ENCODE results near the gene RAB3C. TPM values are rescaled to one million over a fixed set of nuclear protein-coding genes. Genes with fewer than 3 reads are reported as not detected.

The RAB3C gene
- total RNA-seq, 1 donor from 2014 or later: 2.5 TPM

- Histone ChIP-seq H3K4me3 (no peak overlapping the region), H3K27me3 (no peaks in the 10 kb centered on the region), H3K4me1 (no peaks in the 10 kb centered on the region), H3K36me3 (no peaks in the 10 kb centered on the region), H3K27ac (no peak overlapping the region), H3K9me3 (no peaks in the 10 kb centered on the region)
- no peak for DNase-seq (ENCODE audit: extremely low spot score in 2 of 2)
- intact Hi-C loops (cut with DNase I): no loop called here
- TF ChIP-seq CTCF (IDR thresholded peaks at IDR 0.05) (no peak), POLR2A (IDR thresholded peaks at IDR 0.05) (no peak), POLR2AphosphoS5 (IDR thresholded peaks at IDR 0.05; ENCODE audit: insufficient read depth in 1 of 2, low read depth in 1 of 2) (no peak)
Measured at GRCh38 chr5:58825441-58825840, 242.6 kb downstream of the RAB3C start.

GRCh38 chr5:58825899-58826298, 243.0 kb downstream of the RAB3C start:
- Histone ChIP-seq H3K36me3 (no peaks in the 10 kb centered on the region), H3K27ac (no peak overlapping the region), H3K27me3 (no peaks in the 10 kb centered on the region), H3K9me3 (no peaks in the 10 kb centered on the region), H3K4me1 (no peaks in the 10 kb centered on the region), H3K4me3 (no peak overlapping the region)
- intact Hi-C loops (cut with DNase I): no loop called here
- no peak for DNase-seq (ENCODE audit: extremely low spot score in 2 of 2)
- TF ChIP-seq POLR2AphosphoS5 (IDR thresholded peaks at IDR 0.05; ENCODE audit: insufficient read depth in 1 of 2, low read depth in 1 of 2): no peak
- no peak for TF ChIP-seq CTCF (IDR thresholded peaks at IDR 0.05)
- TF ChIP-seq POLR2A (IDR thresholded peaks at IDR 0.05): no peak

GRCh38 chr5:58827463-58827862, 244.6 kb downstream of the RAB3C start:
- TF ChIP-seq POLR2AphosphoS5 (IDR thresholded peaks at IDR 0.05; ENCODE audit: insufficient read depth in 1 of 2, low read depth in 1 of 2) (no peak), POLR2A (IDR thresholded peaks at IDR 0.05) (no peak), CTCF (IDR thresholded peaks at IDR 0.05) (no peak)
- Histone ChIP-seq H3K9me3 (no peaks in the 10 kb centered on the region), H3K36me3 (no peaks in the 10 kb centered on the region), H3K27me3 (no peaks in the 10 kb centered on the region), H3K27ac (no peak overlapping the region), H3K4me3 (no peak overlapping the region), H3K4me1 (no peaks in the 10 kb centered on the region)
- intact Hi-C loops (cut with DNase I): no loop called here
- DNase-seq (ENCODE audit: extremely low spot score in 2 of 2): no peak

- no peak overlapping the region for H3K27ac ChIP-seq
- H3K4me3 ChIP-seq: no peak overlapping the region
- no peaks in the 10 kb centered on the region for H3K36me3 ChIP-seq
- no peaks in the 10 kb centered on the region for H3K9me3 ChIP-seq
- intact Hi-C loops (cut with DNase I): no loop called here
- TF ChIP-seq CTCF (IDR thresholded peaks at IDR 0.05) (no peak), POLR2AphosphoS5 (IDR thresholded peaks at IDR 0.05; ENCODE audit: insufficient read depth in 1 of 2, low read depth in 1 of 2) (no peak), POLR2A (IDR thresholded peaks at IDR 0.05) (no peak)
- DNase-seq (ENCODE audit: extremely low spot score in 2 of 2): no peak
- no peaks in the 10 kb centered on the region for H3K27me3 ChIP-seq
- H3K4me1 ChIP-seq: no peaks in the 10 kb centered on the region
Measured at GRCh38 chr5:58828258-58828657, 245.4 kb downstream of the RAB3C start.

GRCh38 chr5:58834242-58835225, 251.7 kb downstream of the RAB3C start:
- Histone ChIP-seq H3K4me1 (no peaks in the 10 kb centered on the region), H3K9me3 (peaks cover 7% of the 10 kb centered on the region), H3K4me3 (no peak overlapping the region), H3K27me3 (no peaks in the 10 kb centered on the region), H3K36me3 (no peaks in the 10 kb centered on the region), H3K27ac (no peak overlapping the region)
- no peak for DNase-seq (ENCODE audit: extremely low spot score in 2 of 2)
- intact Hi-C loops (cut with DNase I): no loop called here
- TF ChIP-seq POLR2AphosphoS5 (IDR thresholded peaks at IDR 0.05; ENCODE audit: insufficient read depth in 1 of 2, low read depth in 1 of 2) (no peak), POLR2A (IDR thresholded peaks at IDR 0.05) (no peak), CTCF (IDR thresholded peaks at IDR 0.05) (no peak)

All from vagina (tissue), 2 donors.